K562 (cell line): ENCODE measurements around the gene GALNS. TPM values are rescaled to one million over a fixed set of nuclear protein-coding genes. Genes with fewer than 3 reads are reported as not detected.

ENCODE experiments used
- ELF2 ChIP-seq: fragments of 250-450 bp; sonication (Bioruptor Pico); IDR thresholded peaks from 2 replicates; pipeline ENCODE4 v1.5.0; 2021; ENCODE audit warnings: mild to moderate bottlenecking
- GTF2E2 ChIP-seq: fragments of 200-800 bp; sonication (Bioruptor generic); IDR thresholded peaks from 2 replicates; pipeline ENCODE4 v1.6.1; 2016; ENCODE audit warnings: missing genetic modification characterization, missing compliant biosample characterization
- IRF2 ChIP-seq: sonication (generic); formaldehyde crosslinking; IDR thresholded peaks from 2 replicates; pipeline ENCODE4 v1.8.1; 2022; ENCODE audit warnings: mild to moderate bottlenecking, missing genetic modification reagents
- KAT8 ChIP-seq: fragments of 450-650 bp; IDR thresholded peaks from 2 replicates; pipeline ENCODE4 v1.6.1; 2016; ENCODE audit warnings: low read depth, mild to moderate bottlenecking
- L3MBTL2 ChIP-seq: fragments of 450-650 bp; IDR thresholded peaks from 2 replicates; pipeline ENCODE4 v1.6.1; 2016; ENCODE audit warnings: mild to moderate bottlenecking, moderate library complexity
- MYC ChIP-seq, 2 experiments: fragments of 250-450 bp in 1 of 2; sonication (Bioruptor Pico) in 1 of 2; IDR thresholded peaks; 2 replicates each; pipeline versions ENCODE4 v1.5.1 to v1.6.1; 2012 to 2021; ENCODE audit warnings: low read depth in 2 of 2, borderline replicate concordance in 1 of 2, improper control_type of control experiment in 1 of 2, low read length in 1 of 2, mild to moderate bottlenecking in 1 of 2, moderate library complexity in 1 of 2
- NCOR1 ChIP-seq: fragments of 450-650 bp; IDR thresholded peaks from 2 replicates; pipeline ENCODE4 v1.6.1; 2016; ENCODE audit warnings: mild to moderate bottlenecking, moderate library complexity
- NFXL1 ChIP-seq: fragments of 450-650 bp; formaldehyde crosslinking; IDR thresholded peaks from 2 replicates; pipeline ENCODE4 v1.4.0; 2021; ENCODE audit warnings: mild to moderate bottlenecking
- SMARCA5 ChIP-seq: fragments of 450-650 bp; IDR thresholded peaks from 2 replicates; pipeline ENCODE4 v1.6.1; 2016
- SMARCE1 ChIP-seq: fragments of 450-650 bp; IDR thresholded peaks from 2 replicates; pipeline ENCODE4 v1.7.1; 2016; ENCODE audit warnings: mild to moderate bottlenecking
- ZNF121 ChIP-seq: sonication (generic); formaldehyde crosslinking; conservative IDR thresholded peaks from 2 replicates; pipeline ENCODE4 v1.8.0; 2022; ENCODE audit warnings: missing genetic modification reagents
- ZNF143 ChIP-seq: sonication (generic); formaldehyde crosslinking; IDR thresholded peaks from 2 replicates; pipeline ENCODE4 v1.9.0; 2022; ENCODE audit warnings: mild to moderate bottlenecking, missing genetic modification reagents
- ZNF561 ChIP-seq: fragments of 450-650 bp; formaldehyde crosslinking; conservative IDR thresholded peaks from 2 replicates; pipeline ENCODE4 v1.4.0; 2020; ENCODE audit warnings: mild to moderate bottlenecking, moderate library complexity
- polyA plus RNA-seq, 8 experiments: library from polyadenylated mRNA; depleted of rRNA in 4 of 8; stranded (reverse) in 5 of 8; unstranded in 3 of 8; fragments of >200 nt; fragmentation: Nextera tagmentation in 2 of 8; fragmentation: Illumina TruSeq in 1 of 8; extraction: Ambion mirVana in 2 of 8; extraction: Trizol in 1 of 8; gene quantifications; 2 replicates each; pipeline versions ENCODE4 v1.2.1 to v1.2.3, GENCODE V29; 2011 to 2014; ENCODE audit warnings: inconsistent platforms in 1 of 8, missing spikeins in 1 of 8
- total RNA-seq, 7 experiments: library from RNA; depleted of rRNA in 6 of 7; stranded (reverse); fragments of >200 nt in 6 of 7; fragmentation: Illumina TruSeq in 2 of 7; extraction: Trizol in 2 of 7; gene quantifications; 2 replicates each; pipeline versions ENCODE4 v1.2.1 to v1.2.3, GENCODE V29; 2011 to 2021; ENCODE audit warnings: low replicate concordance in 1 of 7
- TF ChIP-seq, protein P1 (sequence below), 3 experiments: fragments of 200-800 bp in 1 of 3; fragments of 250-450 bp in 1 of 3; fragments of 450-650 bp in 1 of 3; sonication (Bioruptor Pico) in 1 of 3; sonication (Bioruptor generic) in 1 of 3; formaldehyde crosslinking in 1 of 3; IDR thresholded peaks; 2 replicates each; pipeline versions ENCODE4 v1.6.1 to v1.8.0; 2016 to 2022; ENCODE audit warnings: mild to moderate bottlenecking in 2 of 3, missing genetic modification characterization in 2 of 3, missing compliant biosample characterization in 1 of 3, moderate library complexity in 1 of 3
- TF ChIP-seq, protein P2 (sequence below), 3 experiments: IDR thresholded peaks in 2 of 3; conservative IDR thresholded peaks in 1 of 3; 2 replicates each; pipeline ENCODE4 v1.5.1; 2011 to 2012; ENCODE audit warnings: low read length in 3 of 3, mild to moderate bottlenecking in 3 of 3, control low read depth in 2 of 3, improper control_type of control experiment in 1 of 3, inconsistent platforms in 1 of 3, low read depth in 1 of 3, mixed read lengths in 1 of 3, moderate library complexity in 1 of 3; ENCODE audit not compliant: insufficient read depth in 2 of 3
- TF ChIP-seq, protein P3 (sequence below): sonication (generic); formaldehyde crosslinking; IDR thresholded peaks from 2 replicates; pipeline ENCODE4 v1.8.0; 2022; ENCODE audit warnings: mild to moderate bottlenecking, missing genetic modification reagents
- TF ChIP-seq, protein P4 (sequence below): fragments of 200-800 bp; sonication (Bioruptor generic); IDR thresholded peaks from 2 replicates; pipeline ENCODE4 v1.6.1; 2017; ENCODE audit warnings: missing genetic modification characterization, missing compliant biosample characterization

The GALNS gene
- total and polyA plus RNA-seq, 9 of the 15 experiments (the other 6 are each of a cell fraction or from before 2014, with no cell fraction given), result 0.38 to 13.2 (median 4.3) TPM

DNA sequence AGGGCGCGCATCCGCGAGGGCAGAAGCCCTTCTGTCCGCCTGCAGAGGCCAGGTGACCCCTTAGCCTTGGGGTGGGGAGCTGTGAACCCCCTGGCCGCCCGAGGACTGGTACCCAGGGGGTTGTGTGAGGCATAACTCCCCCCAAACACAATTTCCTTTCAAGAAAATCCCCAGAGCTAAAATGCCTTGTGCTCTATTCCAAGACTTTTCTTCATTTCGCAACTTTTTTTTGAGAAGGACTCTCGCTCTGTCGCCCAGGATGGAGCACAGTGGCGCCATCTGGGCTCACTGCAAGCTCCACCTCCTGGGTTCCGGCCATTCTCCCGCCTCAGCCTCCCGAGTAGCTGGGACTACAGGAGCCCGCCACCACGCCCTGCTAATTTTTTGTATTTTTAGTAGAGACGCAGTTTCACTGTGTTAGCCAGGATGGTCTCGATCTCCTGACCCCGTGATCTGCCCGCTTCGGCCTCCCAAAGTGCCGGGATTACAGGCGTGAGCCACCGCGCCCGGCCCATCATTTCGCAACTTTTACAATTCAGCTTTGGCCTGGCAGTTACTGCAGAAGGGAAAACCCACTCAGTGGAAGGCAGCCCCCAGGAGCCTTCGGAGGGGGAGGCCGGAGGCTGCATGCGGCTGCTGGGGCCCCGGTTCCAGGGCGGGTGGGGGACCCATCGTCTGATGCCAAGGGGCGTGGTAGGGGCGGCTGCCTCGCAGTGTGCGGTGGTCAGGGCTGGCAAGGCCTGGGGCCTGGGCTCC lies 44.1 kb downstream of the GALNS start (continued):
- TF ChIP-seq ZNF143 (CRISPR knock-in tag) (no peak), KAT8 (no peak), ELF2 (CRISPR knock-in tag) (0 out of 2 replicates have a peak, but pooled peaks have one; percentile 34), SMARCA5 (peak; percentile 57; the same call in 1 of the 2 replicates), L3MBTL2 (peak; percentile 87), GTF2E2 (tag) (0 out of 2 replicates have a peak, but pooled peaks have one; percentile 29), ZNF121 (CRISPR knock-in tag) (no peak), ZNF561 (no peak), MYC (IDR thresholded peaks at IDR 0.05; ENCODE audit: low read depth, low read length) (no peak), MYC (CRISPR knock-in tag; IDR thresholded peaks at IDR 0.05; ENCODE audit: borderline replicate concordance, low read depth) (no peak), SMARCE1 (0 out of 2 replicates have a peak, but pooled peaks have one; percentile 27), IRF2 (CRISPR knock-in tag) (no peak), NCOR1 (no peak), NFXL1 (no peak)
- TF ChIP-seq, protein P1, sequence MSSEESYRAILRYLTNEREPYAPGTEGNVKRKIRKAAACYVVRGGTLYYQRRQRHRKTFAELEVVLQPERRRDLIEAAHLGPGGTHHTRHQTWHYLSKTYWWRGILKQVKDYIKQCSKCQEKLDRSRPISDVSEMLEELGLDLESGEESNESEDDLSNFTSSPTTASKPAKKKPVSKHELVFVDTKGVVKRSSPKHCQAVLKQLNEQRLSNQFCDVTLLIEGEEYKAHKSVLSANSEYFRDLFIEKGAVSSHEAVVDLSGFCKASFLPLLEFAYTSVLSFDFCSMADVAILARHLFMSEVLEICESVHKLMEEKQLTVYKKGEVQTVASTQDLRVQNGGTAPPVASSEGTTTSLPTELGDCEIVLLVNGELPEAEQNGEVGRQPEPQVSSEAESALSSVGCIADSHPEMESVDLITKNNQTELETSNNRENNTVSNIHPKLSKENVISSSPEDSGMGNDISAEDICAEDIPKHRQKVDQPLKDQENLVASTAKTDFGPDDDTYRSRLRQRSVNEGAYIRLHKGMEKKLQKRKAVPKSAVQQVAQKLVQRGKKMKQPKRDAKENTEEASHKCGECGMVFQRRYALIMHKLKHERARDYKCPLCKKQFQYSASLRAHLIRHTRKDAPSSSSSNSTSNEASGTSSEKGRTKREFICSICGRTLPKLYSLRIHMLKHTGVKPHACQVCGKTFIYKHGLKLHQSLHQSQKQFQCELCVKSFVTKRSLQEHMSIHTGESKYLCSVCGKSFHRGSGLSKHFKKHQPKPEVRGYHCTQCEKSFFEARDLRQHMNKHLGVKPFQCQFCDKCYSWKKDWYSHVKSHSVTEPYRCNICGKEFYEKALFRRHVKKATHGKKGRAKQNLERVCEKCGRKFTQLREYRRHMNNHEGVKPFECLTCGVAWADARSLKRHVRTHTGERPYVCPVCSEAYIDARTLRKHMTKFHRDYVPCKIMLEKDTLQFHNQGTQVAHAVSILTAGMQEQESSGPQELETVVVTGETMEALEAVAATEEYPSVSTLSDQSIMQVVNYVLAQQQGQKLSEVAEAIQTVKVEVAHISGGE (CRISPR knock-in tag; IDR thresholded peaks at IDR 0.05), result 0 out of 6 replicates have a peak, but pooled peaks of 2 of the 3 experiments have one; percentile 19 to 49
- TF ChIP-seq, protein P2, sequence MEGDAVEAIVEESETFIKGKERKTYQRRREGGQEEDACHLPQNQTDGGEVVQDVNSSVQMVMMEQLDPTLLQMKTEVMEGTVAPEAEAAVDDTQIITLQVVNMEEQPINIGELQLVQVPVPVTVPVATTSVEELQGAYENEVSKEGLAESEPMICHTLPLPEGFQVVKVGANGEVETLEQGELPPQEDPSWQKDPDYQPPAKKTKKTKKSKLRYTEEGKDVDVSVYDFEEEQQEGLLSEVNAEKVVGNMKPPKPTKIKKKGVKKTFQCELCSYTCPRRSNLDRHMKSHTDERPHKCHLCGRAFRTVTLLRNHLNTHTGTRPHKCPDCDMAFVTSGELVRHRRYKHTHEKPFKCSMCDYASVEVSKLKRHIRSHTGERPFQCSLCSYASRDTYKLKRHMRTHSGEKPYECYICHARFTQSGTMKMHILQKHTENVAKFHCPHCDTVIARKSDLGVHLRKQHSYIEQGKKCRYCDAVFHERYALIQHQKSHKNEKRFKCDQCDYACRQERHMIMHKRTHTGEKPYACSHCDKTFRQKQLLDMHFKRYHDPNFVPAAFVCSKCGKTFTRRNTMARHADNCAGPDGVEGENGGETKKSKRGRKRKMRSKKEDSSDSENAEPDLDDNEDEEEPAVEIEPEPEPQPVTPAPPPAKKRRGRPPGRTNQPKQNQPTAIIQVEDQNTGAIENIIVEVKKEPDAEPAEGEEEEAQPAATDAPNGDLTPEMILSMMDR (IDR thresholded peaks at IDR 0.05 in 2 of 3, conservative IDR thresholded peaks at IDR 0.05 in 1 of 3; ENCODE audit: insufficient read depth in 2 of 3, low read depth in 1 of 3, low read length in 3 of 3), result 0 out of 6 replicates have a peak, but pooled peaks of 1 of the 3 experiments have one; percentile 12
- TF ChIP-seq, protein P3, sequence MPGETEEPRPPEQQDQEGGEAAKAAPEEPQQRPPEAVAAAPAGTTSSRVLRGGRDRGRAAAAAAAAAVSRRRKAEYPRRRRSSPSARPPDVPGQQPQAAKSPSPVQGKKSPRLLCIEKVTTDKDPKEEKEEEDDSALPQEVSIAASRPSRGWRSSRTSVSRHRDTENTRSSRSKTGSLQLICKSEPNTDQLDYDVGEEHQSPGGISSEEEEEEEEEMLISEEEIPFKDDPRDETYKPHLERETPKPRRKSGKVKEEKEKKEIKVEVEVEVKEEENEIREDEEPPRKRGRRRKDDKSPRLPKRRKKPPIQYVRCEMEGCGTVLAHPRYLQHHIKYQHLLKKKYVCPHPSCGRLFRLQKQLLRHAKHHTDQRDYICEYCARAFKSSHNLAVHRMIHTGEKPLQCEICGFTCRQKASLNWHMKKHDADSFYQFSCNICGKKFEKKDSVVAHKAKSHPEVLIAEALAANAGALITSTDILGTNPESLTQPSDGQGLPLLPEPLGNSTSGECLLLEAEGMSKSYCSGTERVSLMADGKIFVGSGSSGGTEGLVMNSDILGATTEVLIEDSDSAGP (CRISPR knock-in tag), result no peak
- TF ChIP-seq, protein P4, sequence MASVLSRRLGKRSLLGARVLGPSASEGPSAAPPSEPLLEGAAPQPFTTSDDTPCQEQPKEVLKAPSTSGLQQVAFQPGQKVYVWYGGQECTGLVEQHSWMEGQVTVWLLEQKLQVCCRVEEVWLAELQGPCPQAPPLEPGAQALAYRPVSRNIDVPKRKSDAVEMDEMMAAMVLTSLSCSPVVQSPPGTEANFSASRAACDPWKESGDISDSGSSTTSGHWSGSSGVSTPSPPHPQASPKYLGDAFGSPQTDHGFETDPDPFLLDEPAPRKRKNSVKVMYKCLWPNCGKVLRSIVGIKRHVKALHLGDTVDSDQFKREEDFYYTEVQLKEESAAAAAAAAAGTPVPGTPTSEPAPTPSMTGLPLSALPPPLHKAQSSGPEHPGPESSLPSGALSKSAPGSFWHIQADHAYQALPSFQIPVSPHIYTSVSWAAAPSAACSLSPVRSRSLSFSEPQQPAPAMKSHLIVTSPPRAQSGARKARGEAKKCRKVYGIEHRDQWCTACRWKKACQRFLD (CRISPR knock-in tag), result no peak
